T-helper 1 cell (primary cell): ENCODE measurements around the gene TCF21.
"Not testable (repeated sequence)": the region's sequence is repeated elsewhere in the genome, so short reads cannot be mapped to it uniquely, and the experiment has no call there.

Source experiments
- DNase-seq, 5 donors: peaks; one replicate each; pipeline ENCODE4 v3.0.0-alpha.2; 2012 to 2020

The TCF21 gene

GRCh38 chr6:133890711-133891148 lies 1.8 kb downstream of the TCF21 start:
- DNase-seq = no peak

GRCh38 chr6:133891149-133891926 lies 2.4 kb downstream of the TCF21 start:
- DNase-seq = peak in 1 of 5 donors; percentile 10

GRCh38 chr6:133891927-133892812 lies 3.3 kb downstream of the TCF21 start:
- no peak for DNase-seq

GRCh38 chr6:133892813-133893691 lies 4.1 kb downstream of the TCF21 start:
- no peak for DNase-seq

- no peak for DNase-seq
Observed at GRCh38 chr6:133893946-133894345, 5.0 kb downstream of the TCF21 start.

GRCh38 chr6:133894369-133894768 lies 5.5 kb downstream of the TCF21 start:
- DNase-seq = no peak

- no peak for DNase-seq
Observed at GRCh38 chr6:133894795-133895358, 6.0 kb downstream of the TCF21 start.

GRCh38 chr6:133895573-133896343 lies 6.8 kb downstream of the TCF21 start:
- no peak for DNase-seq

GRCh38 chr6:133896344-133896721 lies 7.4 kb downstream of the TCF21 start:
- DNase-seq = no peak

GRCh38 chr6:133898263-133898662 lies 9.3 kb downstream of the TCF21 start:
- DNase-seq = no peak

- no peak for DNase-seq
Observed at GRCh38 chr6:133899556-133899955, 10.6 kb downstream of the TCF21 start.

- DNase-seq = no peak
Observed at GRCh38 chr6:133903855-133904254, 14.9 kb downstream of the TCF21 start.

- no peak for DNase-seq
Observed at GRCh38 chr6:133906050-133906449, 17.1 kb downstream of the TCF21 start.

- DNase-seq = peak in 4 of 5 donors; percentile 39 to 65 (median 49)
Observed at GRCh38 chr6:133916650-133917151, 27.8 kb downstream of the TCF21 start.

GRCh38 chr6:133917781-133918180 lies 28.9 kb downstream of the TCF21 start:
- DNase-seq = no peak

- DNase-seq = no peak
Observed at GRCh38 chr6:133918208-133918930, 29.5 kb downstream of the TCF21 start.

- DNase-seq = no peak
Observed at GRCh38 chr6:133919362-133919761, 30.4 kb downstream of the TCF21 start.

- peak in 4 of 5 donors; percentile 28 to 66 (median 52) for DNase-seq
Observed at GRCh38 chr6:133921249-133921859, 32.4 kb downstream of the TCF21 start.

- DNase-seq = peak in 4 of 5 donors; percentile 21 to 52 (median 38)
Observed at GRCh38 chr6:133923938-133924593, 35.2 kb downstream of the TCF21 start.

GRCh38 chr6:133931221-133931620 lies 42.3 kb downstream of the TCF21 start:
- not testable (repeated sequence) for DNase-seq
